GM18508 (cell line): ENCODE results near the gene KRTAP10-1.

Experiments used
- ATAC-seq: cut with Tn5 transposase; IDR thresholded peaks from one replicate; pipeline ENCODE4 v1.9.1; 2021; ENCODE audit warnings: moderate number of reproducible peaks; ENCODE audit not compliant: insufficient read depth, unreplicated experiment

KRTAP10-1 gene

DNA sequence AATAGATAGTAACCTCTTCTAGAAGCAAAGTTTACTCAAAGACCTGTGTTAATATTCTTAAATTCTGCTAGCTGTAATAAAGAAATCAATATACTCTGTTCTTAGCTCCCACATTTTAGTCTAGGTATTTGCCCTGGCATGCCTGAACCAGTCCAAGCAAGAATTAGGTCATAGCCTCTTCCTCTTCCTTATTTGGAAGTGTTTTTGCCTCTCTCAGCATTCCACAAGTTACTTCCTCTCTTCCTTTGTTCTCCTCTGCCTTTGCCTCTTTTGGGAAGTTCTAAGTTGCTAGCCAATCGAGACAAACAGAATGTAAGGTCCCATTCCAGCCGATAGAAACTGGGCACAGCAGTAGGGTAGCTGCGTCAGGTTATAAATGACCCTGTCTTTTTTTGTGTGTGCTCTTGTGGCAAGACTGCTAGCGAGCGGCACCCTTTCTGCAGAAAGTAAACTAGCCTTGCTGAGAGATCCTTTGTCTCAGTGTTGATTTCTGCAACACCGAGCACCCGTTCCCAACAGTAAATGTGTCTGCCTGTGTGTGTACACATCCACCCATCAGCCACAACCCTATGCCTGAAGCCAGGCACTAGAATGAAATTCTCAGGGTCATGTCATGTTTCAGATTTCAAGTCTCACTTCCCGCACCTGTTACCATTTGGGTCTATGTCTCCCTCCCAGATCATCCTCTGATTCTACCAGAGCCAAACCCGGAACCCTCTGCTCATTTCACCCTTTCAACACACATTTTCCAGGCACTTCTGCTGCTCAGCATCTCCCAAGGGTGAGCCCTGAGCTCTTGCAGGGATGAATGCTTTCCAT is 47.2 kb downstream of the KRTAP10-1 start:
- ATAC-seq: no peak

DNA sequence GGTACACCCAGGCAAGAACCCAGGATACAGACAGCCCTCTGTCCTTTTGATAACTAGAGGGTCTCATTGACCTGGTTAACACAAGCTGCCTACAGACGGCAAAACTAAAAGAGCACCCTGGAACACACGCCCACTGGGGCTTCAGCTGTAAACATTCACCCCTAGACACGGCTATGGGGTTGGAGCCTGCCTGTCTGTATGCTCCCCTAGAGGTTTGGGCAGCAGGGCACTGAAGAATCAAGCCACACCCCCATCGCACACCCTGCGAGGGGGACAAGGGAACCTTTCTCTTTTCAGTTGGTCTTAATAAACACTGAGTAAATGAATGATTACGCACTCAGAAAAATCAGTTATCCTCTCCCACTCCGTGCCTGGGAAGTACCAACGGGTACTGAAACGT is 49.2 kb downstream of the KRTAP10-1 start:
- no peak for ATAC-seq

DNA sequence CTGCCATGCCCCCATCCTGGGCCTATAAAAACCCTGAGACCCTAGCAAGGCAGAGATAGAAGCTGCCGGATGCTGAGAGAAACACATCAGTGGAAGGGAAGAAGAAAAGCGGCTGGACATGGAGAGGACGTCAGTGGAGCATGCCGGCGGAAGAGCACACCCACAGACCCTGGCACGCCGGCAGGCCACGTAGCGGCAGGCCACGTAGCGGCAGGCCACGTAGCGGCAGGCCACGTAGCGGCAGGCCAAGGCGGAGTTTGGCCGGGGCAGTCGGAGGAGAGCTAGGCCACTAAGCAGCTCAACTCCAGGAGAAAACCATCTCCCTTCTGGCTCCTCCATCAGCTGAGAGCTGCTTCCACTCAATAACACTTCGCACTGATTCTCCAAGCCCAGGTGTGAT is 49.6 kb downstream of the KRTAP10-1 start:
- ATAC-seq: no peak

DNA sequence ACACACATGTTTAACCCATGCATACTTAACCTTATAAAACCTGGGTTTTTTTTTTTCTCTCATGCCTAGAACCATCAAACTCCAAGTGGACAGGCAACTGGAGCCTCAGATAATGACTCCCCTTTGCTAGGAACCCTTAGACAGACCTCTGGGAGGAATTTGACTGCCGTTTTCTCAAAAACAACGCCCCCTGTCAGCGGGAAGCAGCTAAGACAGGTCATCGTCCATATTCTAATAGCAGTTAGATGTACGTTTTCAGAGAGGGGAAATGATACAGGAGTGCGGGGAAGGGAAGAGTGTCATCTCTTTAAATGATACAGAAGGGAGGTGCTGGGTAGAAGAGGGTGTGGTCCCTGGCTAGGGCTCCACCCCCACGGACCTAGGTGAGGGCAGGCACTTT is 50.0 kb downstream of the KRTAP10-1 start:
- no peak for ATAC-seq
